Mammary epithelial cell (primary cell): Measurements from ENCODE around the gene CISD3.

Source experiments
- EZH2 ChIP-seq: IDR thresholded peaks from 2 replicates; pipeline ENCODE4 v1.6.1; 2012; ENCODE audit warnings: low read length, inconsistent platforms, borderline replicate concordance
- TF ChIP-seq, protein P1 (sequence below), 2 donors: IDR thresholded peaks in 1 of 2; conservative IDR thresholded peaks in 1 of 2; 2 replicates each; pipeline ENCODE4 v1.5.1; 2011 to 2012; ENCODE audit warnings: inconsistent platforms in 2 of 2, low read length in 2 of 2, mild to moderate bottlenecking in 2 of 2, control low read depth in 1 of 2, low read depth in 1 of 2; ENCODE audit not compliant: insufficient read depth in 1 of 2; ENCODE audit errors: extremely low read depth in 1 of 2

GRCh38 chr17:38768417-38768816, 38.3 kb downstream of the CISD3 start:
- TF ChIP-seq, protein P1, sequence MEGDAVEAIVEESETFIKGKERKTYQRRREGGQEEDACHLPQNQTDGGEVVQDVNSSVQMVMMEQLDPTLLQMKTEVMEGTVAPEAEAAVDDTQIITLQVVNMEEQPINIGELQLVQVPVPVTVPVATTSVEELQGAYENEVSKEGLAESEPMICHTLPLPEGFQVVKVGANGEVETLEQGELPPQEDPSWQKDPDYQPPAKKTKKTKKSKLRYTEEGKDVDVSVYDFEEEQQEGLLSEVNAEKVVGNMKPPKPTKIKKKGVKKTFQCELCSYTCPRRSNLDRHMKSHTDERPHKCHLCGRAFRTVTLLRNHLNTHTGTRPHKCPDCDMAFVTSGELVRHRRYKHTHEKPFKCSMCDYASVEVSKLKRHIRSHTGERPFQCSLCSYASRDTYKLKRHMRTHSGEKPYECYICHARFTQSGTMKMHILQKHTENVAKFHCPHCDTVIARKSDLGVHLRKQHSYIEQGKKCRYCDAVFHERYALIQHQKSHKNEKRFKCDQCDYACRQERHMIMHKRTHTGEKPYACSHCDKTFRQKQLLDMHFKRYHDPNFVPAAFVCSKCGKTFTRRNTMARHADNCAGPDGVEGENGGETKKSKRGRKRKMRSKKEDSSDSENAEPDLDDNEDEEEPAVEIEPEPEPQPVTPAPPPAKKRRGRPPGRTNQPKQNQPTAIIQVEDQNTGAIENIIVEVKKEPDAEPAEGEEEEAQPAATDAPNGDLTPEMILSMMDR (conservative IDR thresholded peaks at IDR 0.05 in 1 of 2, IDR thresholded peaks at IDR 0.05 in 1 of 2; ENCODE audit: extremely low read depth in 1 of 2, insufficient read depth in 1 of 2, low read depth in 1 of 2, low read length in 2 of 2): no peak
- TF ChIP-seq EZH2: no peak
